ENCODE results near the gene DDX10.

DNA sequence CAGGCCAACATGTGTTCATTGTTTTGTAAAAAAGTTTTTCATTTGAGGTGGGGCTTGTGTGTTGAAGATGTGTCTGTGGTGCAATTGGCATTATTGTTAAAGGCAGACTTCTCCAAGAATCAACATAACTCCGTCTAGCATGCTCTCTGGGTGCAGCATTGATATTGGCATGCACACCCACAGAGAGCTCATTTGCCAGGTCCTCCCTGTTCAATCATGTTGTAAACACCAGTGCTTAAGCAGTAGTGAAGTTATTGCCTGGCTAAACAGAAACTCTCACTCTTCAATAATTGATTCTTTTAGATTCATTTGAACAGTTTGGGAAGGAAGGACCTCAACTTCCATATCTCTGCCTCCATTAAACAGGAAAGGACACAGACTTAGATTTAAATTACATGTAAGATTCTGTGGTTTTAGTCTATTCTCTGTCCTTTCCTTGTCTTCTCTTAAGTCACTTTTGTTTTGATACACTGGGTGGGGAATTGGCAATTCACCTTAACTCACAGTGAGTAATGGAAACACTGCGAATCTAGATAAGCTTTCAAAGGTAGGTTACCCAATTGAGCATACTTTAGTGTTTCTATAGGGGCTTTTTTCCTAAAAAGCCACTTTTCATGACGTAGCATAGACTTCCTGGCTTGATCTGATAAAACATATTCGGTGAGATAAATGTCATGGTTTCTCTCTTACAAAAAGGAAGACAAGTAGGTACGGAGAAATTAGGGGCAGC lies 40.5 kb upstream of the DDX10 start:
- TF ChIP-seq, protein P1, sequence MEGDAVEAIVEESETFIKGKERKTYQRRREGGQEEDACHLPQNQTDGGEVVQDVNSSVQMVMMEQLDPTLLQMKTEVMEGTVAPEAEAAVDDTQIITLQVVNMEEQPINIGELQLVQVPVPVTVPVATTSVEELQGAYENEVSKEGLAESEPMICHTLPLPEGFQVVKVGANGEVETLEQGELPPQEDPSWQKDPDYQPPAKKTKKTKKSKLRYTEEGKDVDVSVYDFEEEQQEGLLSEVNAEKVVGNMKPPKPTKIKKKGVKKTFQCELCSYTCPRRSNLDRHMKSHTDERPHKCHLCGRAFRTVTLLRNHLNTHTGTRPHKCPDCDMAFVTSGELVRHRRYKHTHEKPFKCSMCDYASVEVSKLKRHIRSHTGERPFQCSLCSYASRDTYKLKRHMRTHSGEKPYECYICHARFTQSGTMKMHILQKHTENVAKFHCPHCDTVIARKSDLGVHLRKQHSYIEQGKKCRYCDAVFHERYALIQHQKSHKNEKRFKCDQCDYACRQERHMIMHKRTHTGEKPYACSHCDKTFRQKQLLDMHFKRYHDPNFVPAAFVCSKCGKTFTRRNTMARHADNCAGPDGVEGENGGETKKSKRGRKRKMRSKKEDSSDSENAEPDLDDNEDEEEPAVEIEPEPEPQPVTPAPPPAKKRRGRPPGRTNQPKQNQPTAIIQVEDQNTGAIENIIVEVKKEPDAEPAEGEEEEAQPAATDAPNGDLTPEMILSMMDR (IDR thresholded peaks at IDR 0.05) = no peak
- no peak for TF ChIP-seq POLR2A (IDR thresholded peaks at IDR 0.05)
